Prostate gland (tissue), 2 donors: ENCODE data around the gene NRARP. TPM values are rescaled to one million over a fixed set of nuclear protein-coding genes. Genes with fewer than 3 reads are reported as not detected.

ENCODE experiments used
- DNase-seq: peaks from one replicate; pipeline ENCODE4 v3.0.0-alpha.2; 2019; ENCODE audit warnings: low spot score
- H3K27ac ChIP-seq, 2 donors: fragments of 200-600 bp; sonication (generic); 2 replicates each; pipeline ENCODE4 v1.5.1; 2017 to 2019
- H3K27me3 ChIP-seq: fragments of 200-600 bp; sonication (generic); replicated peaks from 2 replicates; pipeline ENCODE4 v1.5.1; 2019; ENCODE audit not compliant: insufficient read depth
- H3K36me3 ChIP-seq, 2 donors: fragments of 200-600 bp; sonication (generic); 1 replicate in 1 of 2; 2 replicates in 1 of 2; pipeline versions ENCODE4 v1.5.1 to v1.8.1; 2017 to 2019
- H3K4me1 ChIP-seq: fragments of 200-600 bp; sonication (generic); replicated peaks from 2 replicates; pipeline ENCODE4 v1.5.1; 2019
- H3K4me3 ChIP-seq, 2 donors: fragments of 200-600 bp; sonication (generic); 2 replicates each; pipeline ENCODE4 v1.5.1; 2017 to 2019
- H3K9me3 ChIP-seq: fragments of 200-600 bp; sonication (generic); 2 replicates; pipeline ENCODE4 v1.5.1; 2017
- POLR2A ChIP-seq: fragments of 450-650 bp; IDR thresholded peaks from one replicate; pipeline ENCODE4 v1.6.1; 2016; ENCODE audit warnings: antibody characterized with exemption, mild to moderate bottlenecking
- POLR2AphosphoS5 ChIP-seq: sonication (generic); formaldehyde crosslinking; IDR thresholded peaks from one replicate; pipeline ENCODE4 v1.6.1; 2017; ENCODE audit warnings: antibody characterized with exemption
- WGBS: methylation state at CpG from one replicate; pipeline ENCODE4 v1.1.5; 2018; 5-methylcytosine and 5-hydroxymethylcytosine counted together
- intact Hi-C: fragments of 100-400 bp; cut with DNase I; formaldehyde crosslinking; loops from one replicate; pipeline ENCODE4 v1.14.2; 2022
- total RNA-seq, 2 donors: library from RNA; depleted of rRNA; stranded (reverse); fragments of >200 nt; gene quantifications; one replicate each; pipeline ENCODE4 v1.1.0, GENCODE V29; 2016
- TF ChIP-seq, protein P1 (sequence below), 4 experiments: fragments of 200-600 bp in 2 of 4; fragments of 450-650 bp in 2 of 4; sonication (generic) in 2 of 4; IDR thresholded peaks; 1 replicate in 3 of 4; 2 replicates in 1 of 4; pipeline ENCODE4 v1.5.1; 2016 to 2019; ENCODE audit warnings: antibody characterized with exemption in 4 of 4, mild to moderate bottlenecking in 2 of 4, moderate library complexity in 2 of 4

NRARP gene
- total RNA-seq, 2 donors from 2014 or later: 22.4 to 24.3 TPM

DNA sequence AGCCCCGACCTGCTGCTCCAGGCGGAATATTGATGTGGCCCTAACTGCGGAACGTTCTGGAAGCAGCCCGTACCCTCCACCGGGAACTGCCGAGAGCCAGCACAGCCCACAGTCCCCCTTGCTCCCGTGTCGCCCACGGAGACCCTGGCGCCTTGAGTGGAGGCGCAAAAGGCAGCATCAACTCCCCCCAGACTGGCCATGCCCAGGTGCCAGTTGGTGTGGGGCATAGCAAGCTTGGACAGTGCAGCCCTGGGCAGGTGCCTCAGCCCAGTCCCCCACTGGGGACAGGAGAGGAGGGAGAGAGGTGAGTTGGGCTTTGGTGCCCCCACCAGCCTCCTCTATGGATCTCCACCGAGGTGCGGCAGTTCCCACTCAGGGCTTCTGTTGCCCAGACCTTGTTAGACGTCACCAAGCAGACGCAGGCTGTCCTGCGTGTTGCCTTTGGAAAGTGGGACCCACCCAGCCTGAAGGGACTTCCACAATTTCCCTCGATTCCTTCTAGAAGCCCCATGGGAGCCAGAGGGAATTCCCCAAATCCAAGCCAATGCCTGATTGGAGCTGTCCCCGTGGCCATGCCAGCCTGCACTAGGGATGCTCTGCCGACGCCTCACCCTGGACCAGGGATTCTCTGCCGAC, 19.8 kb upstream of the NRARP start:
- no peak overlapping the region for H3K27ac ChIP-seq
- intact Hi-C loops: no loop called here
- no peak for DNase-seq

DNA sequence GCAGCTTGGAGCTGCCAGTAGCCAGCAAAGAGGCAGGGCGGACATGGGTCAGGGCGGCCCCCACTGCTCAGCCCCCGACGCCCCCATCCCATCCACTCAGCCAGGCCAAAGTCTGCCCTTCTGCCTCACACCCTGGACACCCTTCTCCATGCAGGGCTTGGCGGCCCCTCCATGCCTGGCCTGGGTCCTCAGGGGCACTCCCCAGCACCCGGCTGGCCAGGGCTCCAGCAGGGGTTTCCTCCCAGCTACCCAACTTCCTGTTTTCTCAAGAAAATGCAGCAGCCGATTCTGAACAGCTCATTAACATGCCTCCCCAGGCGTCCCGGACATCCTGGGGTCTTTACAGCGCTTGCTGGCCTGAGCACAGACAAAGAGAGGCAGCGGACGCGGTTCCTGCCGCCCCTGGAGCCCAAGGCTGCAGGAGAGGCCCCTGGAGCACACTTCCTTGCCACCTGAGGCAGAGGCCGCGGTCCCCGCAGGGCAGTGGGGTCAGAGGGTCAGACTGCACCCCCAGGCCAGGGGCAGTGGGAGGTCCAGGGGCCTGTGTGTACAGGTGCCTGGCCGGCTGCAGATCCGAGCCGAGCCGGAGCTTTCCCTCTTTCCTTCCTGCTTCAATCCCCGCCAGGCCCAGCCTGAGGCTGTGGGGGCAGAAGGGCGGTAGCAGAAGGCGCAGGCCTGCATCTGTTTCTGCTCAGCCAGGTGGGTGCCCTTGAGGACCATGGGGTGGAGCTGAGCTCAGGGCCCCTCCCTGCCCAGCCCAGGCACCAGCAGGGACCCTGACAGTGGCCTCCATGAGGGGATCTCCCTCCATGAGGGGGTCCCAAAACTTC, 18.7 kb upstream of the NRARP start:
- Histone ChIP-seq H3K4me1 (peaks cover 7% of the 10 kb centered on the region), H3K27ac (no peak overlapping the region), H3K36me3 (no peaks in the 10 kb centered on the region), H3K27me3 (peaks cover 2% of the 10 kb centered on the region), H3K4me3 (no peak overlapping the region), H3K9me3 (no peaks in the 10 kb centered on the region)
- intact Hi-C loops: no loop called here
- TF ChIP-seq, protein P1, sequence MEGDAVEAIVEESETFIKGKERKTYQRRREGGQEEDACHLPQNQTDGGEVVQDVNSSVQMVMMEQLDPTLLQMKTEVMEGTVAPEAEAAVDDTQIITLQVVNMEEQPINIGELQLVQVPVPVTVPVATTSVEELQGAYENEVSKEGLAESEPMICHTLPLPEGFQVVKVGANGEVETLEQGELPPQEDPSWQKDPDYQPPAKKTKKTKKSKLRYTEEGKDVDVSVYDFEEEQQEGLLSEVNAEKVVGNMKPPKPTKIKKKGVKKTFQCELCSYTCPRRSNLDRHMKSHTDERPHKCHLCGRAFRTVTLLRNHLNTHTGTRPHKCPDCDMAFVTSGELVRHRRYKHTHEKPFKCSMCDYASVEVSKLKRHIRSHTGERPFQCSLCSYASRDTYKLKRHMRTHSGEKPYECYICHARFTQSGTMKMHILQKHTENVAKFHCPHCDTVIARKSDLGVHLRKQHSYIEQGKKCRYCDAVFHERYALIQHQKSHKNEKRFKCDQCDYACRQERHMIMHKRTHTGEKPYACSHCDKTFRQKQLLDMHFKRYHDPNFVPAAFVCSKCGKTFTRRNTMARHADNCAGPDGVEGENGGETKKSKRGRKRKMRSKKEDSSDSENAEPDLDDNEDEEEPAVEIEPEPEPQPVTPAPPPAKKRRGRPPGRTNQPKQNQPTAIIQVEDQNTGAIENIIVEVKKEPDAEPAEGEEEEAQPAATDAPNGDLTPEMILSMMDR (IDR thresholded peaks at IDR 0.05): no peak
- TF ChIP-seq POLR2A: no peak
- no peak for TF ChIP-seq POLR2AphosphoS5
- DNase-seq: no peak
- WGBS: 67% methylated on average over 24 of the region's 24 CpGs

More for the DNA sequence above, 19.8 kb upstream of the NRARP start:
- Histone ChIP-seq H3K36me3 (no peaks in the 10 kb centered on the region), H3K4me1 (no peaks in the 10 kb centered on the region), H3K27me3 (no peaks in the 10 kb centered on the region), H3K9me3 (no peaks in the 10 kb centered on the region), H3K4me3 (no peak overlapping the region)
- 88% methylated on average over 22 of the region's 22 CpGs for WGBS
- TF ChIP-seq, protein P1 (IDR thresholded peaks at IDR 0.05): no peak
- TF ChIP-seq POLR2A (no peak), POLR2AphosphoS5 (no peak)

DNA sequence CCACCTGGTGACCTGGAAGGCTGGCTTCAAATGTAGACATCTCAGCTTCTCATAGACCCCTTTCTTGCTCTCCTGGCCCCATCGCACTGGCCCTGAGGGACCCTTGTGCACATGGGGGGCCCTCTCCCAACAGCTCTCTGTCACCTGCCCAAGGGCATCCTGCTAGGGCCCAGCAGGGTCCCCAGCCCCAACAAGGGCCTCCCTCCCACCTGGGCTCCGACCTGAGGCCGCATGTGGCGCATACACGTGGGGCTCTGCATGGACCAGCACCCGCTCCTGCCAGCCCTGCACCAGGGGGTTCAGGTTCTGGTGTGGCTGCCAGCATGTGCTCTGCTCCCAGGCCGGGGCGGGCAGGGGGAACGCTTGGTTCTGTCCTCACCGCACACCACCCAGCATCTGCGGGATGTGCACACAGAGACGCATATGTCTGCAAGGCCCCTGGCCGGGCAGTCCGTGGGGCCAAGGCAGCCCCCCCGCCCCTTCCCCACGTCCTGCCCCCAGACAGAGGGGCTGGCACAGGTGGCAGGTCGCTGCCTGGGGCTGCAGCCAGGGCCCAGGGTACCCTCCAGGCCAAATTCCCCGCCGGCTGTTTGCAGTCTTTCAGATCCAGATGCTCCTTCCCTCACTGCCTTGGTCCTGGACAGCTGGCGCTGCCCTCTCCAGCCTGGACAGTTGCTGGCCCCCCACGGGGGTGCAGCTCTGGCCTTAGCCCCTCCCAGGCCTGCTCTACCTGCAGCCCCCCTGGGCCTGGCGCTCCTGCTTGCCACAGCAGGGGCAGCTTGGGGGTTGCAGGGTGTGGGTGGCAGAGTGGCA, 17.9 kb upstream of the NRARP start:
- intact Hi-C loops: no loop called here
- 84% methylated on average over 22 of the region's 22 CpGs for WGBS
- DNase-seq: no peak
- Histone ChIP-seq H3K4me1 (peaks cover 7% of the 10 kb centered on the region), H3K9me3 (no peaks in the 10 kb centered on the region), H3K4me3 (no peak overlapping the region), H3K27me3 (peaks cover 2% of the 10 kb centered on the region), H3K36me3 (no peaks in the 10 kb centered on the region), H3K27ac (no peak overlapping the region)
- TF ChIP-seq POLR2AphosphoS5 (no peak), POLR2A (no peak)
- TF ChIP-seq, protein P1 (IDR thresholded peaks at IDR 0.05): no peak

DNA sequence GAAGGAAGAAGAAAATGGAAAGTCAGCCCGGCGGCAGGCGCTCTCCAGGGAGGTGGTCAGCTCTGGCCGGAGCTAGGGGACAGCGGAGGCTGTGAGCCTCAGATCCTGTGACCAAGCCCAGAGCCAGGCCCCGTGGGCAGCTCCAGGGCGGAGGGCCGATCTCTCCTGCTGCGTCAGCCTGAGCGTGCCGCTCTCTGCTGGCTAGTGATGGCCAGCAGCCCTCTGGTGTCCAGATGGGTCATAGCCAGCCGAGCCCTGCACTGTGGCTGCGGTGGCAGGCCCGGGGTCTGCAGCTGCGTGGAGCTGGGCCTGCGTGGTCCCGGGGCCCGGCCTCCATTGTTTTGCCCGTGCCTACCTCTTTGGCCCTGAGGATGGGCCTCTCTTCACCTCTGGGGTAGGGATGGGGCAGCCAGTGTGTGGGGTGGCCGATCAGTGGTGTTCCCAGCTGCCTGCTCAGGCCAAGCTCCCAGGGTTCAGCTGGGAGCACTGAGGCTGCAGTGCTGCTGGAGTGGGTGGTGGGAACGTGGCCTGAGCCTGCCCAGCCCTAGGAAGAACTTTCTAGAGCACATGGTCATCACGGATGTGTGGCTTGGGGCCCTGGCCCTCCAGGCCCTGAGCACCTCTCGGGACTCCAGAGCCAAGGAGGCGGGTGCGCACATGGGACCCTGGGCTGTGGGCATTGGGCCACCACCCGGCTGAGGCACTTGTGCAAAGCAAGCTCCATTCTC, 17.1 kb upstream of the NRARP start:
- no peak overlapping the region for H3K4me3 ChIP-seq
- intact Hi-C loops: no loop called here
- TF ChIP-seq, protein P1 (IDR thresholded peaks at IDR 0.05): peak in 2 of 4 experiments; percentile 11 to 24
- TF ChIP-seq POLR2A: no peak
- H3K27me3 ChIP-seq: peaks cover 2% of the 10 kb centered on the region
- 83% methylated on average over 25 of the region's 26 CpGs for WGBS
- no peaks in the 10 kb centered on the region for H3K36me3 ChIP-seq
- peaks cover 7% of the 10 kb centered on the region for H3K4me1 ChIP-seq
- H3K9me3 ChIP-seq: no peaks in the 10 kb centered on the region
- no peak for DNase-seq
- H3K27ac ChIP-seq: no peak overlapping the region
